Glutamatergic neuron (in vitro differentiated cells): ENCODE measurements around the gene CREBBP. TPM values are rescaled to one million over a fixed set of nuclear protein-coding genes. Genes with fewer than 3 reads are reported as not detected.

Experiments
- DNase-seq: peaks from one replicate; pipeline ENCODE4 v3.0.0; 2022
- H3K27ac Mint-ChIP-seq: one replicate; pipeline ENCODE4 v1.8.0; 2020; ENCODE audit warnings: mild to moderate bottlenecking, mixed read lengths, inconsistent platforms; ENCODE audit not compliant: unreplicated experiment
- H3K27me3 Mint-ChIP-seq: one replicate; pipeline ENCODE4 v1.8.0; 2020; ENCODE audit warnings: mild to moderate bottlenecking, moderate library complexity, mixed read lengths, inconsistent platforms; ENCODE audit not compliant: unreplicated experiment
- H3K36me3 Mint-ChIP-seq: one replicate; pipeline ENCODE4 v1.8.0; 2020; ENCODE audit warnings: mild to moderate bottlenecking, mixed read lengths, inconsistent platforms; ENCODE audit not compliant: unreplicated experiment
- H3K4me1 Mint-ChIP-seq: one replicate; pipeline ENCODE4 v1.8.0; 2020; ENCODE audit warnings: mild to moderate bottlenecking, low read depth, mixed read lengths, inconsistent platforms; ENCODE audit not compliant: unreplicated experiment
- H3K4me3 Mint-ChIP-seq: one replicate; pipeline ENCODE4 v1.8.0; 2020; ENCODE audit warnings: mild to moderate bottlenecking, mixed read lengths, inconsistent platforms; ENCODE audit not compliant: unreplicated experiment
- H3K9me3 Mint-ChIP-seq: one replicate; pipeline ENCODE4 v1.8.0; 2020; ENCODE audit warnings: mild to moderate bottlenecking, moderate library complexity, mixed read lengths, inconsistent platforms; ENCODE audit not compliant: unreplicated experiment
- CTCF ChIP-seq: fragments of 200-600 bp; sonication (generic); IDR thresholded peaks from one replicate; pipeline ENCODE4 v1.5.0; 2021; ENCODE audit not compliant: partially characterized antibody, unreplicated experiment
- total RNA-seq: library from RNA; stranded (reverse); fragmentation: NEBNext Ultra II Directional; extraction: Animal tissue kit (Norgen Biotek cat#: 25700); gene quantifications from one replicate; pipeline ENCODE4 v1.2.1, GENCODE V29; 2021; ENCODE audit not compliant: unreplicated experiment

Gene CREBBP
- total RNA-seq, 1 donor from 2014 or later, result 96.9 TPM

- Mint-ChIP-seq H3K27me3 (no peaks in the 10 kb centered on the region), H3K4me1 (peaks cover 29% of the 10 kb centered on the region), H3K27ac (no peak overlapping the region), H3K9me3 (no peaks in the 10 kb centered on the region), H3K4me3 (no peak overlapping the region), H3K36me3 (no peaks in the 10 kb centered on the region)
- no peak for TF ChIP-seq CTCF
- DNase-seq, result no peak
Observed at GRCh38 chr16:3841729-3842508, 38.6 kb downstream of the CREBBP start.

- Mint-ChIP-seq H3K27me3 (no peaks in the 10 kb centered on the region), H3K9me3 (peaks cover 2% of the 10 kb centered on the region), H3K4me3 (no peak overlapping the region), H3K4me1 (peaks cover 25% of the 10 kb centered on the region), H3K36me3 (no peaks in the 10 kb centered on the region), H3K27ac (no peak overlapping the region)
- no peak for TF ChIP-seq CTCF
- no peak for DNase-seq
Observed at GRCh38 chr16:3839402-3840184, 40.9 kb downstream of the CREBBP start.

GRCh38 chr16:3838600-3839401 is 41.7 kb downstream of the CREBBP start:
- no peak for DNase-seq
- Mint-ChIP-seq H3K36me3 (no peaks in the 10 kb centered on the region), H3K4me1 (peaks cover 27% of the 10 kb centered on the region), H3K27ac (no peak overlapping the region), H3K4me3 (no peak overlapping the region), H3K27me3 (no peaks in the 10 kb centered on the region), H3K9me3 (peaks cover 4% of the 10 kb centered on the region)
- TF ChIP-seq CTCF, result no peak

- TF ChIP-seq CTCF, result no peak
- H3K9me3 Mint-ChIP-seq, result peaks cover 4% of the 10 kb centered on the region
- peaks cover 27% of the 10 kb centered on the region for H3K4me1 Mint-ChIP-seq
- peaks cover 7% of the 10 kb centered on the region for H3K36me3 Mint-ChIP-seq
- no peak overlapping the region for H3K4me3 Mint-ChIP-seq
- DNase-seq, result no peak
- H3K27me3 Mint-ChIP-seq, result no peaks in the 10 kb centered on the region
- no peak overlapping the region for H3K27ac Mint-ChIP-seq
Observed at GRCh38 chr16:3837851-3838586, 42.5 kb downstream of the CREBBP start.
